IPS DF 19.7 (cell line): ENCODE data around the gene TSHZ2.
"Not testable (repeated sequence)": the region's sequence is repeated elsewhere in the genome, so short reads cannot be mapped to it uniquely, and the experiment has no call there.

ENCODE experiments used
- DNase-seq: peaks from one replicate; pipeline ENCODE4 v3.0.0-alpha.2; 2013; ENCODE audit warnings: low read depth, low spot score

TSHZ2 gene

GRCh38 chr20:53023732-53024520 is 51.8 kb downstream of the TSHZ2 start:
- no peak for DNase-seq

GRCh38 chr20:53024653-53025052 is 52.5 kb downstream of the TSHZ2 start:
- DNase-seq = not testable (repeated sequence)

- DNase-seq = no peak
Observed at GRCh38 chr20:53027089-53027488, 54.9 kb downstream of the TSHZ2 start.

- no peak for DNase-seq
Observed at GRCh38 chr20:53028337-53029007, 56.3 kb downstream of the TSHZ2 start.

GRCh38 chr20:53030061-53030460 is 57.9 kb downstream of the TSHZ2 start:
- no peak for DNase-seq

- no peak for DNase-seq
Observed at GRCh38 chr20:53032046-53032445, 59.9 kb downstream of the TSHZ2 start.

- no peak for DNase-seq
Observed at GRCh38 chr20:53032478-53032932, 60.3 kb downstream of the TSHZ2 start.

GRCh38 chr20:53033176-53033575 is 61.0 kb downstream of the TSHZ2 start:
- DNase-seq = no peak

GRCh38 chr20:53034899-53035298 is 62.7 kb downstream of the TSHZ2 start:
- DNase-seq = peak; percentile 5

GRCh38 chr20:53036992-53037391 is 64.8 kb downstream of the TSHZ2 start:
- DNase-seq = no peak

GRCh38 chr20:53037621-53038020 is 65.5 kb downstream of the TSHZ2 start:
- DNase-seq = no peak

GRCh38 chr20:53038299-53038698 is 66.1 kb downstream of the TSHZ2 start:
- DNase-seq = no peak

- no peak for DNase-seq
Observed at GRCh38 chr20:53040693-53041589, 68.8 kb downstream of the TSHZ2 start.

GRCh38 chr20:53042521-53042920 is 70.4 kb downstream of the TSHZ2 start:
- no peak for DNase-seq

- no peak for DNase-seq
Observed at GRCh38 chr20:53044296-53044695, 72.1 kb downstream of the TSHZ2 start.

GRCh38 chr20:53045941-53046340 is 73.8 kb downstream of the TSHZ2 start:
- no peak for DNase-seq

- no peak for DNase-seq
Observed at GRCh38 chr20:53047203-53047602, 75.0 kb downstream of the TSHZ2 start.

- DNase-seq = no peak
Observed at GRCh38 chr20:53048387-53048786, 76.2 kb downstream of the TSHZ2 start.

- no peak for DNase-seq
Observed at GRCh38 chr20:53050338-53050737, 78.2 kb downstream of the TSHZ2 start.

- DNase-seq = no peak
Observed at GRCh38 chr20:53052380-53052779, 80.2 kb downstream of the TSHZ2 start.

GRCh38 chr20:53053595-53053994 is 81.4 kb downstream of the TSHZ2 start:
- DNase-seq = no peak
